ENCODE results near the gene EPHA4. TPM values are rescaled to one million over a fixed set of nuclear protein-coding genes. Genes with fewer than 3 reads are reported as not detected.

EPHA4 gene
- total and polyA plus RNA-seq, 2 donors (not counting 1 experiment from before 2014, with no cell fraction given): 10.7 to 54.9 TPM

DNA sequence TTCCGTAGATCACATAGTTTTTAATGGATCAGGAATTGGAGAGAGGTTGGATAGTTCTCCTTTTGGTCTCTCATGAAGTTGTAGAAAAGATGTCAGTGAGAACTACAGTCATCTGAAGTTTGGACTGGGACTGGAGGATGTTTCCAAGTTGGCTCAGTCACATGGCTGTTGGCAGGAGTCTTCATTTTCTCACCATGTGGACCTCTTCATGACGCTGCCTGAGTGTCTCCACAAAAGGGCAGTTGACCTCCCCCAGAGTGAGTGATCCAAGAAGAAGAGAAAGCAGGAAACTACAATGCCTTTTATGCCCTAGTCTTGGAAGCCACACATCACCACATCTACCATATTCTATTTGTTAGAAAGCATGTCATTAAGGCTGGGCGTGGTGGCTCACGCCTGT is 171.7 kb downstream of the EPHA4 start:
- Histone ChIP-seq H3K36me3 (replicated peaks in 1 of 2; ENCODE audit: control extremely low read depth in 1 of 2, control insufficient read depth in 1 of 2, extremely low read depth in 1 of 2, insufficient read depth in 2 of 2, low read length in 1 of 2) (no peaks in the 10 kb centered on the region), H3K4me2 (replicated peaks; ENCODE audit: low read depth, low read length, poor library complexity, severe bottlenecking) (no peak overlapping the region), H3K79me2 (ENCODE audit: control insufficient read depth, insufficient read depth, low read length) (no peaks in the 10 kb centered on the region), H3K27me3 (replicated peaks in 1 of 4; ENCODE audit: control extremely low read depth in 1 of 4, control insufficient read depth in 3 of 4, insufficient read depth in 4 of 4, low read length in 3 of 4) (no peaks in the 10 kb centered on the region), H2AFZ (ENCODE audit: insufficient read depth, low read depth, low read length, poor library complexity, severe bottlenecking) (no peak overlapping the region), H3K9me3 (ENCODE audit: control extremely low read depth in 1 of 3, control insufficient read depth in 2 of 3, insufficient read depth in 1 of 3, low read length in 2 of 3) (peaks cover 0 to 3% (median 1%) of the 10 kb centered on the region in 3 donors), H3K4me3 (ENCODE audit: control extremely low read depth in 1 of 5, extremely low read depth in 1 of 5, insufficient read depth in 1 of 5, low read depth in 2 of 5, low read length in 4 of 5) (no peak overlapping the region), H3K27ac (ENCODE audit: low read length in 2 of 2) (no peak overlapping the region), H4K20me1 (ENCODE audit: control insufficient read depth, insufficient read depth, low read length, poor library complexity, severe bottlenecking) (no peaks in the 10 kb centered on the region), H3K9ac (ENCODE audit: low read length) (no peak overlapping the region), H3K4me1 (ENCODE audit: control insufficient read depth in 2 of 2, insufficient read depth in 2 of 2, low read length in 2 of 2) (no peaks in the 10 kb centered on the region)
- ATAC-seq (ENCODE audit: low read depth): no peak
- POLR2A ChIA-PET: no interaction called here
- Mint-ChIP-seq H3K4me1 (peaks cover 4% of the 10 kb centered on the region), H3K27ac (no peak overlapping the region), H3K27me3 (peaks cover 15% of the 10 kb centered on the region), H3K4me3 (no peak overlapping the region), H3K9me3 (ENCODE audit: insufficient read depth) (no peaks in the 10 kb centered on the region)
- intact Hi-C loops (cut with micrococcal nuclease): no loop called here
- no peak for DNase-seq
- TF ChIP-seq, protein P1, sequence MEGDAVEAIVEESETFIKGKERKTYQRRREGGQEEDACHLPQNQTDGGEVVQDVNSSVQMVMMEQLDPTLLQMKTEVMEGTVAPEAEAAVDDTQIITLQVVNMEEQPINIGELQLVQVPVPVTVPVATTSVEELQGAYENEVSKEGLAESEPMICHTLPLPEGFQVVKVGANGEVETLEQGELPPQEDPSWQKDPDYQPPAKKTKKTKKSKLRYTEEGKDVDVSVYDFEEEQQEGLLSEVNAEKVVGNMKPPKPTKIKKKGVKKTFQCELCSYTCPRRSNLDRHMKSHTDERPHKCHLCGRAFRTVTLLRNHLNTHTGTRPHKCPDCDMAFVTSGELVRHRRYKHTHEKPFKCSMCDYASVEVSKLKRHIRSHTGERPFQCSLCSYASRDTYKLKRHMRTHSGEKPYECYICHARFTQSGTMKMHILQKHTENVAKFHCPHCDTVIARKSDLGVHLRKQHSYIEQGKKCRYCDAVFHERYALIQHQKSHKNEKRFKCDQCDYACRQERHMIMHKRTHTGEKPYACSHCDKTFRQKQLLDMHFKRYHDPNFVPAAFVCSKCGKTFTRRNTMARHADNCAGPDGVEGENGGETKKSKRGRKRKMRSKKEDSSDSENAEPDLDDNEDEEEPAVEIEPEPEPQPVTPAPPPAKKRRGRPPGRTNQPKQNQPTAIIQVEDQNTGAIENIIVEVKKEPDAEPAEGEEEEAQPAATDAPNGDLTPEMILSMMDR (IDR thresholded peaks at IDR 0.05): no peak
- no peak for TF ChIP-seq EZH2 (IDR thresholded peaks at IDR 0.05; ENCODE audit: borderline replicate concordance, insufficient read depth, low read depth, low read length, poor library complexity, severe bottlenecking)
- 100% methylated on average over 1 of the region's 4 CpGs for WGBS (ENCODE audit: insufficient coverage)
- CTCF ChIA-PET: no interaction called here

DNA sequence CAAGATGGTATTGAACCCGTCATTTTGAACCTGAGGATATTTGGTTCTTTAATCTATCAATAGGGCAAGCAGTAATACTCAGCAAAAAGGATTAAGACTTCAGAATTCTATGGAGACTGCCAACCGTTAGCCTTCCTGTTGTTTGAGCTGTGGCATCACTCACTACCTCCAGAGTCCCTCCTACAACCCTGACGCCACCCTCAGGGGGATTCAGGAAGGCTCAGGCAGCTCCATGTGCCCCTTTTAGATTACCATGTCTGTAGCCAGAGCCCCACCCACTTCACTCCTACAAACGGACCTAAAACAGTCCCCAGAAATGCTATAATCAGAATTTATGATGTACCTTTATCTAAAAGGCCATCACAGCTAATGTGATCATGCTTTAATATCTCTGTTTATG is 172.9 kb downstream of the EPHA4 start:
- Histone ChIP-seq H3K4me3 (ENCODE audit: control extremely low read depth in 1 of 5, extremely low read depth in 1 of 5, insufficient read depth in 1 of 5, low read depth in 2 of 5, low read length in 4 of 5) (no peak overlapping the region), H3K27ac (ENCODE audit: low read length in 2 of 2) (no peak overlapping the region), H3K27me3 (replicated peaks in 1 of 4; ENCODE audit: control extremely low read depth in 1 of 4, control insufficient read depth in 3 of 4, insufficient read depth in 4 of 4, low read length in 3 of 4) (no peaks in the 10 kb centered on the region), H3K9ac (ENCODE audit: low read length) (no peak overlapping the region), H3K79me2 (ENCODE audit: control insufficient read depth, insufficient read depth, low read length) (no peaks in the 10 kb centered on the region), H3K4me1 (ENCODE audit: control insufficient read depth in 2 of 2, insufficient read depth in 2 of 2, low read length in 2 of 2) (no peaks in the 10 kb centered on the region), H2AFZ (ENCODE audit: insufficient read depth, low read depth, low read length, poor library complexity, severe bottlenecking) (no peak overlapping the region), H3K36me3 (replicated peaks in 1 of 2; ENCODE audit: control extremely low read depth in 1 of 2, control insufficient read depth in 1 of 2, extremely low read depth in 1 of 2, insufficient read depth in 2 of 2, low read length in 1 of 2) (no peaks in the 10 kb centered on the region), H4K20me1 (ENCODE audit: control insufficient read depth, insufficient read depth, low read length, poor library complexity, severe bottlenecking) (no peaks in the 10 kb centered on the region), H3K4me2 (replicated peaks; ENCODE audit: low read depth, low read length, poor library complexity, severe bottlenecking) (no peak overlapping the region), H3K9me3 (ENCODE audit: control extremely low read depth in 1 of 3, control insufficient read depth in 2 of 3, insufficient read depth in 1 of 3, low read length in 2 of 3) (peaks cover 0 to 3% (median 0%) of the 10 kb centered on the region in 3 donors)
- Mint-ChIP-seq H3K9me3 (ENCODE audit: insufficient read depth) (no peaks in the 10 kb centered on the region), H3K4me3 (no peak overlapping the region), H3K4me1 (peaks cover 4% of the 10 kb centered on the region), H3K27me3 (peaks cover 15% of the 10 kb centered on the region), H3K27ac (no peak overlapping the region)
- ChIA-PET POLR2A (no interaction called here), CTCF (no interaction called here)
- no peak for DNase-seq
- intact Hi-C loops (cut with micrococcal nuclease): no loop called here
- WGBS (ENCODE audit: insufficient coverage): 73% methylated on average over 2 of the region's 4 CpGs
- ATAC-seq (ENCODE audit: low read depth): no peak
- no peak for TF ChIP-seq EZH2 (IDR thresholded peaks at IDR 0.05; ENCODE audit: borderline replicate concordance, insufficient read depth, low read depth, low read length, poor library complexity, severe bottlenecking)
- TF ChIP-seq, protein P1 (IDR thresholded peaks at IDR 0.05): no peak
